ENCODE data around the gene CCT4. TPM values are rescaled to one million over a fixed set of nuclear protein-coding genes. Genes with fewer than 3 reads are reported as not detected.
"Not testable (repeated sequence)": the region's sequence is repeated elsewhere in the genome, so short reads cannot be mapped to it uniquely, and the experiment has no call there.

CCT4 gene
- total and polyA plus RNA-seq, 7 experiments from 2014 or later, result 84.2 to 177 (median 103) TPM

DNA sequence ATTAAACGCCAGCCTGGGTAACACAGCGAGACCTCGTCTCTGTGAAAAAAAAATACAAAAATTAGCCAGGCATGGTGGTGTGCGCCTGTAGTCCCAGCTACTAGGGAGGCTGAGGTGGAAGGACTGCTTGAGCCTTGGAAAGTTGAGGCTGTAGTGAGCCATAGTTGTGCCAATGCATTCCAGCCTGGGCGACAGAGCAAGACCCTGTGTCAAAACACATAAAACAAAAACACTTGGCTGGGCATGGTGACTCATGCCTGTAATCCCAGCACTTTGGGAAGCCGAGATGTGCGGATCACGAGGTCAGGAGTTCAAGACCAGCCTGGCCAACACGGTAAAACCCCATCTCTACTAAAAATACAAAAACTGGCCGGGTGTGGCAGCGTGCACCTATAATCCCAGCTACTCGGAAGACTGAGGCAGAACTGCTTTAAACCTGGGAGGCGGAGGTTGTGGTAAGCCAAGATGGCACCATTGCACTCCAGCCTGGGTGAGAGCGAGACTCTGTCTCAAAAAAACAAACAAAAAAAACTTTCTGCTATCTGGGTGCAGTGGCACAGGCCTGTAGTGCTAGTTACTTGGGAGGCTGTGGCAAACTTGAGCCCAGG, 21.9 kb downstream of the CCT4 start:
- peaks cover 12 to 60% (median 46%) of the 10 kb centered on the region in 5 donors for H3K36me3 Mint-ChIP-seq
- ChIA-PET CTCF (interaction anchor here (0.6 kb wide), 1 partner anchor 733 kb away, joined by 3 read pairs; no protein-coding TSS in a partner anchor), POLR2A (interaction anchor here (0.6 to 2.3 kb wide), 3 partner anchors 12 to 31 kb away, joined by 3 to 11 read pairs (median 3); partner anchors contain the start of gene FAM161A)
- H3K9me3 ChIP-seq (ENCODE audit: control insufficient read depth in 2 of 3, low read length in 3 of 3); H3K27ac ChIP-seq (ENCODE audit: low read depth, low read length); H3K4me3 Mint-ChIP-seq; H3K4me1 Mint-ChIP-seq; intact Hi-C loops (cut with micrococcal nuclease); H3K4me3 ChIP-seq (ENCODE audit: low read length); ATAC-seq; H3K4me1 ChIP-seq (ENCODE audit: control insufficient read depth in 2 of 2, insufficient read depth in 2 of 2, low read length in 2 of 2); DNase-seq; H3K27me3 Mint-ChIP-seq; H3K27me3 ChIP-seq (ENCODE audit: control insufficient read depth in 2 of 2, insufficient read depth in 2 of 2, low read length in 2 of 2): not testable (repeated sequence)
- peak overlapping the region in 1 of 9 donors; percentile 30 for H3K27ac Mint-ChIP-seq
- peaks cover 4 to 66% (median 14%) of the 10 kb centered on the region in 3 experiments for H3K36me3 ChIP-seq (ENCODE audit: control insufficient read depth in 2 of 3, insufficient read depth in 3 of 3, low read length in 3 of 3)
- H3K9me3 Mint-ChIP-seq, result peaks cover 0 to 15% (median 5%) of the 10 kb centered on the region in 11 donors

DNA sequence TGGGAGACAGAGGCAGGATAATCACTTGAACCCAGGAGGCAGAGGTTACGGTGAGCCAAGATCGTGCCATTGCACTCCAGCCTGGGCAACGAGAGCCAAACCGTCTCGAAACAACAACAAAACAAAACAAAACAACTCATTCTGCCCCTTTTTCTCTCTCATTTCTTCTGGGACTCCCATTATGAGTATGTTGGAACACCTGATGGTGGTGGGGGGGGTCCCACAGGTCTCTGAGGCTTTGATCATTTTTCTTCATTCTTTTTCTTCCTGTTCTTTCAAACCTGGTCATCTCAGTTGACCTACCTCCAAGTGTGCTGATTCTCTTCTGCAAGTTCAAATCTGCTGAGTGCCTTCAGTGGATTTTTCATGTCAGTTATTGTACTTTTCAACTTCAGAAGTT, 26.4 kb downstream of the CCT4 start:
- DNase-seq, result no peak
- POLR2A ChIA-PET, result no interaction called here
- no peaks in the 10 kb centered on the region for H3K27me3 Mint-ChIP-seq
- intact Hi-C loops (cut with micrococcal nuclease), result no loop called here
- H3K4me3 Mint-ChIP-seq, result no peak overlapping the region
- Histone ChIP-seq H3K27ac (ENCODE audit: low read depth, low read length) (no peak overlapping the region), H3K27me3 (ENCODE audit: control insufficient read depth in 2 of 2, insufficient read depth in 2 of 2, low read length in 2 of 2) (no peaks in the 10 kb centered on the region), H3K4me1 (ENCODE audit: control insufficient read depth in 2 of 2, insufficient read depth in 2 of 2, low read length in 2 of 2) (no peaks in the 10 kb centered on the region), H3K4me3 (ENCODE audit: low read length) (no peak overlapping the region), H3K9me3 (ENCODE audit: control insufficient read depth in 2 of 3, low read length in 3 of 3) (peaks cover 0 to 5% (median 0%) of the 10 kb centered on the region in 3 experiments), H3K36me3 (ENCODE audit: control insufficient read depth in 2 of 3, insufficient read depth in 3 of 3, low read length in 3 of 3) (peaks cover 0 to 26% (median 0%) of the 10 kb centered on the region in 3 experiments)
- H3K4me1 Mint-ChIP-seq, result peaks cover 0 to 2% (median 0%) of the 10 kb centered on the region in 7 donors
- peak overlapping the region in 1 of 9 donors; percentile 43 for H3K27ac Mint-ChIP-seq
- no peak for ATAC-seq
- peaks cover 8 to 37% (median 33%) of the 10 kb centered on the region in 5 donors for H3K36me3 Mint-ChIP-seq
- CTCF ChIA-PET, result no interaction called here
- peaks cover 0 to 23% (median 6%) of the 10 kb centered on the region in 11 donors for H3K9me3 Mint-ChIP-seq

DNA sequence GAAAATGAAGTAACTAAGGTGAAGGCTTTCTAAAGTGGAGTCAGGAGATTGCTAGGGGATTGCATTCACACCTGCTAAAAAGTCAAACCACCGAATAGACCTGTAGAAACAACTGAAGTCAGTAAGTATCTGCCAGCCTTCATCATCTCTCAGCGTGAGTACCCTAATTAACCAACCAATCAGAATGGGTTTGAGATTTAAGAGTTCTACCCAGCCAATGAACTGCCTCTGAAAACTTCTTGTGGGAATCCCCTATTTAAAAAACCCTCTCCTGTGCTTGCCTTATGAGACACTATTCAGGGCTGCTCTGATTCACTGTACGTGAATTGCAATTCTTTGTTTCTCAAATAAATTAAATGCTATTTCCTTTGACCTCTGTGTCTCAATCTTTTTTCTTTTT, 31.2 kb downstream of the CCT4 start:
- Histone ChIP-seq H3K36me3 (ENCODE audit: control insufficient read depth in 2 of 3, insufficient read depth in 3 of 3, low read length in 3 of 3) (peaks cover 0 to 6% (median 0%) of the 10 kb centered on the region in 3 experiments), H3K27me3 (ENCODE audit: control insufficient read depth in 2 of 2, insufficient read depth in 2 of 2, low read length in 2 of 2) (no peaks in the 10 kb centered on the region), H3K4me1 (ENCODE audit: control insufficient read depth in 2 of 2, insufficient read depth in 2 of 2, low read length in 2 of 2) (peaks cover 4 to 6% of the 10 kb centered on the region in 2 donors), H3K4me3 (ENCODE audit: low read length) (no peak overlapping the region), H3K27ac (ENCODE audit: low read depth, low read length) (no peak overlapping the region), H3K9me3 (ENCODE audit: control insufficient read depth in 2 of 3, low read length in 3 of 3) (peaks cover 0 to 5% (median 0%) of the 10 kb centered on the region in 3 experiments)
- Mint-ChIP-seq H3K9me3 (peaks cover 0 to 14% (median 4%) of the 10 kb centered on the region in 11 donors), H3K4me3 (no peak overlapping the region), H3K36me3 (peaks cover 2 to 8% (median 6%) of the 10 kb centered on the region in 5 donors), H3K27ac (no peak overlapping the region), H3K27me3 (no peaks in the 10 kb centered on the region), H3K4me1 (peaks cover 8 to 24% (median 15%) of the 10 kb centered on the region in 7 donors)
- intact Hi-C loops (cut with micrococcal nuclease), result loop anchor here in 1 of 2 donors (10.0 kb wide), 1 partner anchor 682 kb away; no protein-coding TSS in a partner anchor
- DNase-seq (no peak), ATAC-seq (no peak)
- CTCF ChIA-PET, result no interaction called here
- POLR2A ChIA-PET, result interaction anchor here (0.9 kb wide), 2 partner anchors 14 to 319 kb away, joined by 3 read pairs; partner anchors contain the start of gene XPO1

DNA sequence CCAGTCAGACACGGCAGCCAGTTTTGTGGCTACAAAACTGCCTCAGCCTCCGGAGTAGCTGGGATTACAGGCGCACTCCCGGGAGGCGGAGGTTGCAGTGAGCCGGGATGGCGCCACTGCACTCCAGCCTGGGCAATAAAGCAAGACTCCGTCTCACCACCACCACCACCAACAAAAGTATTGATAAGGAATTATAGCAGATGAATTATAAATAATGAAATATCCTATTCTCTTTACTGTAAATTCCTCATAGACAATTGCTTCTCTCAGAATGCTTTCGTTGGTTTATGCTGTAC, 33.2 kb downstream of the CCT4 start:
- no peaks in the 10 kb centered on the region for H3K27me3 ChIP-seq (ENCODE audit: control insufficient read depth in 2 of 2, insufficient read depth in 2 of 2, low read length in 2 of 2)
- ATAC-seq (no peak), DNase-seq (no peak)
- H3K4me3 ChIP-seq (ENCODE audit: low read length), result peak overlapping the region; percentile 100
- H3K9me3 Mint-ChIP-seq, result peaks cover 0 to 4% (median 0%) of the 10 kb centered on the region in 11 donors
- peak overlapping the region in 7 of 9 donors; percentile 23 to 96 (median 92) for H3K27ac Mint-ChIP-seq
- no peaks in the 10 kb centered on the region for H3K27me3 Mint-ChIP-seq
- no peaks in the 10 kb centered on the region for H3K9me3 ChIP-seq (ENCODE audit: control insufficient read depth in 2 of 3, low read length in 3 of 3)
- ChIA-PET POLR2A (interaction anchor here (0.9 to 2.3 kb wide), 5 partner anchors 11 to 317 kb away, joined by 3 to 11 read pairs (median 5); partner anchors contain the start of gene XPO1), CTCF (interaction anchor here (1.1 kb wide), 1 partner anchor 190 kb away, joined by 6 read pairs; no protein-coding TSS in a partner anchor)
- peaks cover 4 to 6% of the 10 kb centered on the region in 2 donors for H3K4me1 ChIP-seq (ENCODE audit: control insufficient read depth in 2 of 2, insufficient read depth in 2 of 2, low read length in 2 of 2)
- peaks cover 0 to 6% (median 0%) of the 10 kb centered on the region in 3 experiments for H3K36me3 ChIP-seq (ENCODE audit: control insufficient read depth in 2 of 3, insufficient read depth in 3 of 3, low read length in 3 of 3)
- peaks cover 10 to 27% (median 17%) of the 10 kb centered on the region in 7 donors for H3K4me1 Mint-ChIP-seq
- peaks cover 0 to 3% (median 0%) of the 10 kb centered on the region in 5 donors for H3K36me3 Mint-ChIP-seq
- H3K27ac ChIP-seq (ENCODE audit: low read depth, low read length), result peak overlapping the region; percentile 77
- H3K4me3 Mint-ChIP-seq, result peak overlapping the region; percentile 92 to 99 (median 96)
- intact Hi-C loops (cut with micrococcal nuclease), result loop anchor here (2.0 to 10.0 kb wide), 2 partner anchors 678 to 680 kb away; no protein-coding TSS in a partner anchor

DNA sequence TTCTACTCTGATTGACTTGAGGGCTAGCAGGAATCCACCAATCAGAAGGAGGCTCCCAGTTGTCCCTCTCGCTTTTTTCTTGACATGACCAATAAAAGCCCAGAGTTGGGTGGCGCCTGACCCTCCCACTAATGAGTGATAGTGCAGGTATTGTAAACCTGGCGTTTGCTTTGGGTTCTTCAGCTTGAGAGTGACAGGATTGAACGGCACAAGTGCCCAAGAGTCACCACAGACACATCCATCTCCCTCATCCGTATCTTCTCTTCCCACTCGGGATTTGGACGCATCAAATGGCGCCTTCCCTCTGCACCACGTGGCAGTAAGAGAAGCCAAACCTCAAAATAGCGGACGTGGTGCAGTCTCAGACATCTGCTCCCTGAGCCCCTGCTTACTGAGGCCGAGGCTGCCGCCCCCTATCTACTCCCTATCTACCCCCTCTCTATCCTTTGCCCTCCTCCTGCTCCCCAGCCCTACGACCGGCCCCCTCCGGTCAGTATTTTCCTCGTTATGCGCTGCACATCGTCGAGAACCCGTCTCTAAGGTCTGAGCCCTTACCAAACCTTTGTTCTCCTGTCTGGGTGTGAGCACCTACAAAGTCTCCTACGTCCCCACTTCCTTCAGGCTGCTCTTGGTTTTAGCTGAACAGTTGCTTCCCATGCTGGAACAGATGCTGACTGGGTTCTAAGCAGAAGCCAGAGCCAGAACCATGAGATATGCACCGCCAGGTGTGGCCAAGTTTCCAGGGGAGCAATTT, 33.7 kb downstream of the CCT4 start:
- Mint-ChIP-seq H3K9me3 (peaks cover 0 to 2% (median 0%) of the 10 kb centered on the region in 11 donors), H3K36me3 (peaks cover 0 to 3% (median 0%) of the 10 kb centered on the region in 5 donors), H3K27ac (peak overlapping the region; percentile 90 to 98 (median 95)), H3K27me3 (no peaks in the 10 kb centered on the region), H3K4me1 (peaks cover 10 to 27% (median 17%) of the 10 kb centered on the region in 7 donors), H3K4me3 (peak overlapping the region; percentile 92 to 99 (median 96))
- ChIA-PET POLR2A (interaction anchor here (0.6 to 2.3 kb wide), 8 partner anchors 10 to 317 kb away, joined by 3 to 11 read pairs (median 4); partner anchors contain the start of genes COMMD1 and XPO1), CTCF (interaction anchor here (1.1 kb wide), 1 partner anchor 189 kb away, joined by 6 read pairs; no protein-coding TSS in a partner anchor)
- Histone ChIP-seq H3K27ac (ENCODE audit: low read depth, low read length) (peak overlapping the region; percentile 77), H3K4me3 (ENCODE audit: low read length) (peak overlapping the region; percentile 100), H3K4me1 (ENCODE audit: control insufficient read depth in 2 of 2, insufficient read depth in 2 of 2, low read length in 2 of 2) (peaks cover 4 to 6% of the 10 kb centered on the region in 2 donors), H3K36me3 (ENCODE audit: control insufficient read depth in 2 of 3, insufficient read depth in 3 of 3, low read length in 3 of 3) (peaks cover 0 to 6% (median 0%) of the 10 kb centered on the region in 3 experiments), H3K9me3 (ENCODE audit: control insufficient read depth in 2 of 3, low read length in 3 of 3) (no peaks in the 10 kb centered on the region), H3K27me3 (ENCODE audit: control insufficient read depth in 2 of 2, insufficient read depth in 2 of 2, low read length in 2 of 2) (no peaks in the 10 kb centered on the region)
- intact Hi-C loops (cut with micrococcal nuclease), result loop anchor here (1.0 to 10.0 kb wide), 15 partner anchors 34 to 1734 kb away; partner anchors contain the start of genes CCT4 (in 2 of the 2), COMMD1 (in 2 of the 2), MDH1 (in 2 of the 2) and USP34 (in 2 of the 2)
- ATAC-seq (peak; percentile 95), DNase-seq (peak in 8 of 9 donors; percentile 80 to 96 (median 94))

Measured in naive thymus-derived CD4-positive, alpha-beta T cell (primary cell).